H9 (cell line): ENCODE results near the gene GGNBP2. TPM values are rescaled to one million over a fixed set of nuclear protein-coding genes. Genes with fewer than 3 reads are reported as not detected.

ENCODE experiments used
- DNase-seq: peaks from one replicate; pipeline ENCODE4 v3.0.0-alpha.2; 2017
- H2AFZ ChIP-seq: one replicate; pipeline ENCODE4 v1.6.1; 2013; ENCODE audit warnings: mild to moderate bottlenecking, low read length, control low read depth, moderate library complexity
- H2AK5ac ChIP-seq: 2 replicates; pipeline ENCODE4 v1.6.1; 2013; ENCODE audit warnings: low read length, control low read depth, mixed read lengths; ENCODE audit not compliant: insufficient read length
- H2BK120ac ChIP-seq: one replicate; pipeline ENCODE4 v1.6.1; 2013; ENCODE audit warnings: low read depth, mild to moderate bottlenecking, low read length, control low read depth, inconsistent platforms; ENCODE audit not compliant: poor library complexity, severe bottlenecking
- H2BK12ac ChIP-seq: 2 replicates; pipeline ENCODE4 v1.6.1; 2013; ENCODE audit warnings: low read length, control low read depth, mixed read lengths, low read depth; ENCODE audit not compliant: insufficient read length
- H2BK15ac ChIP-seq: 2 replicates; pipeline ENCODE4 v1.6.1; 2013; ENCODE audit warnings: low read depth, low read length, control low read depth
- H2BK20ac ChIP-seq: one replicate; pipeline ENCODE4 v1.6.1; 2013; ENCODE audit warnings: low read depth, mild to moderate bottlenecking, low read length, control low read depth, inconsistent platforms; ENCODE audit not compliant: poor library complexity, severe bottlenecking
- H2BK5ac ChIP-seq: 2 replicates; pipeline ENCODE4 v1.6.1; 2013; ENCODE audit warnings: low read length, control low read depth, mixed read lengths; ENCODE audit not compliant: insufficient read length
- H3K14ac ChIP-seq: 2 replicates; pipeline ENCODE4 v1.6.1; 2013; ENCODE audit warnings: low read length, control low read depth; ENCODE audit not compliant: insufficient read depth
- H3K18ac ChIP-seq: 2 replicates; pipeline ENCODE4 v1.6.1; 2013; ENCODE audit warnings: low read depth, mild to moderate bottlenecking, mixed read lengths, low read length, control low read depth; ENCODE audit not compliant: insufficient read length
- H3K23ac ChIP-seq: 2 replicates; pipeline ENCODE4 v1.6.1; 2013; ENCODE audit warnings: low read length, control low read depth, mixed read lengths, low read depth; ENCODE audit not compliant: insufficient read length
- H3K23me2 ChIP-seq: 2 replicates; pipeline ENCODE4 v1.6.1; 2013; ENCODE audit warnings: low read depth, mild to moderate bottlenecking, mixed read lengths, low read length, control low read depth; ENCODE audit not compliant: insufficient read length, poor library complexity, severe bottlenecking
- H3K27ac ChIP-seq: 2 replicates; pipeline ENCODE4 v1.5.1; 2013; ENCODE audit warnings: low read length, control low read depth, mixed read lengths, low read depth; ENCODE audit not compliant: insufficient read length
- H3K27me3 ChIP-seq: 2 replicates; pipeline ENCODE4 v1.6.1; 2013; ENCODE audit warnings: low read length, control low read depth, inconsistent platforms; ENCODE audit not compliant: insufficient read depth
- H3K4ac ChIP-seq: 2 replicates; pipeline ENCODE4 v1.6.1; 2013; ENCODE audit warnings: low read depth, mild to moderate bottlenecking, control low read depth, inconsistent platforms, low read length, moderate library complexity
- H3K4me1 ChIP-seq: 2 replicates; pipeline ENCODE4 v1.6.1; 2013; ENCODE audit warnings: low read length, control low read depth, inconsistent platforms; ENCODE audit not compliant: insufficient read depth
- H3K4me2 ChIP-seq: 2 replicates; pipeline ENCODE4 v1.6.1; 2013; ENCODE audit warnings: low read length, control low read depth, mixed read lengths; ENCODE audit not compliant: insufficient read length, insufficient read depth
- H3K56ac ChIP-seq: 2 replicates; pipeline ENCODE4 v1.6.1; 2013; ENCODE audit warnings: low read depth, mild to moderate bottlenecking, mixed read lengths, low read length, control low read depth; ENCODE audit not compliant: insufficient read length
- H3K79me1 ChIP-seq: 2 replicates; pipeline ENCODE4 v1.6.1; 2013; ENCODE audit warnings: low read depth, mild to moderate bottlenecking, moderate library complexity, low read length, control low read depth, inconsistent platforms; ENCODE audit not compliant: insufficient read depth, poor library complexity, severe bottlenecking
- H3K79me2 ChIP-seq: 2 replicates; pipeline ENCODE4 v1.6.1; 2013; ENCODE audit warnings: low read length, control low read depth, inconsistent platforms; ENCODE audit not compliant: insufficient read depth
- H3K9ac ChIP-seq: 2 replicates; pipeline ENCODE4 v1.6.1; 2013; ENCODE audit warnings: low read length, control low read depth, mixed read lengths; ENCODE audit not compliant: insufficient read length; ENCODE audit errors: extremely low read depth
- H3K9me3 ChIP-seq: one replicate; pipeline ENCODE4 v1.6.1; 2013; ENCODE audit warnings: low read depth, low read length, inconsistent platforms; ENCODE audit not compliant: control insufficient read depth
- H3T11ph ChIP-seq: one replicate; pipeline ENCODE4 v1.6.1; 2013; ENCODE audit warnings: mild to moderate bottlenecking, low read length, control low read depth, inconsistent platforms
- H4K20me1 ChIP-seq: one replicate; pipeline ENCODE4 v1.6.1; 2013; ENCODE audit not compliant: control insufficient read depth, insufficient read length, insufficient read depth
- H4K5ac ChIP-seq: 2 replicates; pipeline ENCODE4 v1.6.1; 2013; ENCODE audit warnings: low read depth, mild to moderate bottlenecking, mixed read lengths, low read length, control low read depth; ENCODE audit not compliant: insufficient read length
- H4K8ac ChIP-seq: replicated peaks from 2 replicates; pipeline ENCODE4 v1.6.1; 2013; ENCODE audit warnings: low read length, control low read depth, mixed read lengths, low read depth; ENCODE audit not compliant: insufficient read length
- H4K91ac ChIP-seq: 2 replicates; pipeline ENCODE4 v1.6.1; 2013; ENCODE audit warnings: low read depth, mild to moderate bottlenecking, moderate library complexity, mixed read lengths, low read length, control low read depth; ENCODE audit not compliant: insufficient read length
- H3K27ac Mint-ChIP-seq, 3 experiments: 2 replicates in 2 of 3; 3 replicates in 1 of 3; pipeline ENCODE4 v1.8.0; 2020 to 2021; ENCODE audit warnings: mixed read lengths in 3 of 3, mild to moderate bottlenecking in 1 of 3, moderate library complexity in 1 of 3
- H3K27me3 Mint-ChIP-seq: 2 replicates; pipeline ENCODE4 v1.8.0; 2021; ENCODE audit warnings: low read depth, mild to moderate bottlenecking, moderate library complexity, mixed read lengths
- H3K36me3 Mint-ChIP-seq, 3 experiments: 2 replicates in 2 of 3; 3 replicates in 1 of 3; pipeline ENCODE4 v1.8.0; 2020 to 2021; ENCODE audit warnings: low read depth in 3 of 3, mixed read lengths in 3 of 3; ENCODE audit not compliant: insufficient read depth in 1 of 3
- H3K4me1 Mint-ChIP-seq, 2 experiments: 2 replicates each; pipeline ENCODE4 v1.8.0; 2020; ENCODE audit warnings: mixed read lengths in 2 of 2
- H3K4me3 Mint-ChIP-seq, 2 experiments: 2 replicates in 1 of 2; 3 replicates in 1 of 2; pipeline ENCODE4 v1.8.0; 2020 to 2021; ENCODE audit warnings: mild to moderate bottlenecking in 2 of 2, mixed read lengths in 2 of 2, moderate library complexity in 1 of 2
- H3K9me3 Mint-ChIP-seq, 2 experiments: 2 replicates in 1 of 2; 3 replicates in 1 of 2; pipeline ENCODE4 v1.8.0; 2020; ENCODE audit warnings: mild to moderate bottlenecking in 2 of 2, mixed read lengths in 2 of 2, moderate library complexity in 1 of 2
- CTCF ChIP-seq: fragments of 200-600 bp; sonication (generic); conservative IDR thresholded peaks from 3 replicates; pipeline ENCODE4 v1.8.0; 2021; ENCODE audit warnings: antibody characterized with exemption, mild to moderate bottlenecking
- WGBS: extraction: QIAGEN DNeasy Blood & Tissue Kit; methylation state at CpG from one replicate; pipeline ENCODE4 v1.1.7; 2013; ENCODE audit warnings: missing lambda C conversion rate, low lambda C conversion rate, mixed read lengths; ENCODE audit not compliant: insufficient read length; ENCODE audit errors: extremely low coverage; 5-methylcytosine and 5-hydroxymethylcytosine counted together
- total RNA-seq: library from RNA; stranded (reverse); gene quantifications from 2 replicates; pipeline ENCODE4 v1.2.1, GENCODE V29; 2021

The GGNBP2 gene
- total RNA-seq, 1 experiment from 2014 or later: 52.8 TPM

- Mint-ChIP-seq H3K4me1 (no peaks in the 10 kb centered on the region), H3K9me3 (no peaks in the 10 kb centered on the region), H3K27ac (peak overlapping the region; percentile 25 to 64 (median 37); a peak in 3 of 7 replicates), H3K36me3 (peaks cover 20 to 82% (median 77%) of the 10 kb centered on the region in 3 experiments; a peak in 6 of 7 replicates), H3K4me3 (no peak overlapping the region; a peak in 2 of 5 replicates), H3K27me3 (no peaks in the 10 kb centered on the region)
- no peaks in the 10 kb centered on the region for H3K9me3 ChIP-seq
- H3K56ac ChIP-seq: no peak overlapping the region
- WGBS: no CpG with 5 or more reads among the region's 9 CpGs
- H3K9ac ChIP-seq: no peak overlapping the region
- H3K14ac ChIP-seq: no peak overlapping the region
- no peak overlapping the region for H3K23ac ChIP-seq
- DNase-seq: peak; percentile 22
- H2BK12ac ChIP-seq: no peak overlapping the region
- H2BK5ac ChIP-seq: no peak overlapping the region
- H3K18ac ChIP-seq: no peak overlapping the region
- no peak overlapping the region for H2AFZ ChIP-seq
- H2BK15ac ChIP-seq: no peak overlapping the region
- no peak overlapping the region for H3K27ac ChIP-seq
- no peak for TF ChIP-seq CTCF
- no peaks in the 10 kb centered on the region for H4K20me1 ChIP-seq
- H3T11ph ChIP-seq: no peak overlapping the region
- no peak overlapping the region for H4K5ac ChIP-seq
- no peak overlapping the region for H2BK20ac ChIP-seq
- no peak overlapping the region for H4K91ac ChIP-seq
- no peaks in the 10 kb centered on the region for H3K79me1 ChIP-seq
- H3K4me1 ChIP-seq: no peaks in the 10 kb centered on the region
- H3K4me2 ChIP-seq: no peak overlapping the region
- H3K4ac ChIP-seq: no peak overlapping the region
- no peak overlapping the region for H2BK120ac ChIP-seq
- H3K27me3 ChIP-seq: no peaks in the 10 kb centered on the region
- no peak overlapping the region for H2AK5ac ChIP-seq
- H3K79me2 ChIP-seq: no peaks in the 10 kb centered on the region
- no peak overlapping the region for H4K8ac ChIP-seq
- H3K23me2 ChIP-seq: no peaks in the 10 kb centered on the region
These were observed 48.5 kb upstream of the GGNBP2 start for GRCh38 chr17:36496018-36496789.
